Brain microvascular endothelial cell (primary cell): ENCODE data around the gene AQP6.

Source experiments
- DNase-seq: peaks from one replicate; pipeline ENCODE4 v3.0.0-alpha.2; 2020
- H3K27ac ChIP-seq: fragments of 250-450 bp; sonication (Bioruptor Pico); 2 replicates; pipeline ENCODE4 v1.5.1; 2020; ENCODE audit warnings: mild to moderate bottlenecking, moderate library complexity
- H3K27me3 ChIP-seq: fragments of 250-450 bp; sonication (Bioruptor Pico); replicated peaks from 2 replicates; pipeline ENCODE4 v1.5.1; 2020; ENCODE audit warnings: mild to moderate bottlenecking
- H3K36me3 ChIP-seq: fragments of 250-450 bp; sonication (Bioruptor Pico); replicated peaks from 2 replicates; pipeline ENCODE4 v1.5.1; 2020; ENCODE audit warnings: mild to moderate bottlenecking
- H3K4me3 ChIP-seq: 2 replicates; pipeline ENCODE4 v1.5.1; 2011; ENCODE audit warnings: low read depth, mild to moderate bottlenecking, control low read depth, low read length, moderate library complexity
- in situ Hi-C: cut with HindIII; loops from 2 replicates; pipeline ENCODE4 v1.10.0; 2017; ENCODE audit warnings: low sequenced_read_pairs, low pct_ligation_motif_present
- TF ChIP-seq, protein P1 (sequence below): IDR thresholded peaks from 2 replicates; pipeline ENCODE4 v1.5.1; 2011; ENCODE audit warnings: low read depth, mild to moderate bottlenecking, moderate library complexity, low read length, control low read depth, inconsistent platforms; ENCODE audit errors: missing control alignments

Gene AQP6

DNA sequence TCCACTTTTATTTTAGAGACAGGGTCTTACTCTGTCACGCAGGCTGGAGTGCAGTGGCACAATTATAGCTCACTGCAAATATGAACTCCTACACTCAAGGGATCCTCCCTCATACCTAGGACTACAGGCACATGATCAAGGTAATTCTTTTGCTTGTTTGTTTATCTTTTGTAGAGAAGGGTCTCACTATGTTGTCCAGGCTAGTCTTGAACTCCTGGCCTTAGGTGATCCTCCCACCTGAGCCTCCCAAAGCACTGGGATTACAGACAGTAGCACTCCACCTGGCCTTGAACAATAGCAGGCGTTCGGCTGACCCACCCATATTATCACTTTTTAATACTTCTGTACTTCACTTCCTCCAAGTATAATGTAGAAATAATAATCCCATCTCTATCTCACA, 53.9 kb downstream of the AQP6 start:
- in situ Hi-C loops = no loop called here
- DNase-seq = no peak
- Histone ChIP-seq H3K4me3 (no peak overlapping the region), H3K36me3 (no peaks in the 10 kb centered on the region), H3K27ac (no peak overlapping the region), H3K27me3 (no peaks in the 10 kb centered on the region)
- TF ChIP-seq, protein P1, sequence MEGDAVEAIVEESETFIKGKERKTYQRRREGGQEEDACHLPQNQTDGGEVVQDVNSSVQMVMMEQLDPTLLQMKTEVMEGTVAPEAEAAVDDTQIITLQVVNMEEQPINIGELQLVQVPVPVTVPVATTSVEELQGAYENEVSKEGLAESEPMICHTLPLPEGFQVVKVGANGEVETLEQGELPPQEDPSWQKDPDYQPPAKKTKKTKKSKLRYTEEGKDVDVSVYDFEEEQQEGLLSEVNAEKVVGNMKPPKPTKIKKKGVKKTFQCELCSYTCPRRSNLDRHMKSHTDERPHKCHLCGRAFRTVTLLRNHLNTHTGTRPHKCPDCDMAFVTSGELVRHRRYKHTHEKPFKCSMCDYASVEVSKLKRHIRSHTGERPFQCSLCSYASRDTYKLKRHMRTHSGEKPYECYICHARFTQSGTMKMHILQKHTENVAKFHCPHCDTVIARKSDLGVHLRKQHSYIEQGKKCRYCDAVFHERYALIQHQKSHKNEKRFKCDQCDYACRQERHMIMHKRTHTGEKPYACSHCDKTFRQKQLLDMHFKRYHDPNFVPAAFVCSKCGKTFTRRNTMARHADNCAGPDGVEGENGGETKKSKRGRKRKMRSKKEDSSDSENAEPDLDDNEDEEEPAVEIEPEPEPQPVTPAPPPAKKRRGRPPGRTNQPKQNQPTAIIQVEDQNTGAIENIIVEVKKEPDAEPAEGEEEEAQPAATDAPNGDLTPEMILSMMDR = no peak
